Progenitor cell of endocrine pancreas (in vitro differentiated cells): ENCODE results near the gene DCTN3. TPM values are rescaled to one million over a fixed set of nuclear protein-coding genes. Genes with fewer than 3 reads are reported as not detected.
A peak's percentile ranks its signal among the peaks of the same experiment; 100 is the strongest.
"Not testable (repeated sequence)": the region's sequence is repeated elsewhere in the genome, so short reads cannot be mapped to it uniquely, and the experiment has no call there.

ENCODE experiments used
- DNase-seq: peaks from one replicate; pipeline ENCODE4 v3.0.0; 2021; ENCODE audit warnings: low spot score; ENCODE audit not compliant: unreplicated experiment
- H3K27ac Mint-ChIP-seq: 2 replicates; pipeline ENCODE4 v1.8.0; 2021; ENCODE audit warnings: mild to moderate bottlenecking, moderate library complexity, mixed read lengths
- H3K27me3 Mint-ChIP-seq: 2 replicates; pipeline ENCODE4 v1.8.0; 2021; ENCODE audit warnings: mixed read lengths
- H3K36me3 Mint-ChIP-seq: 2 replicates; pipeline ENCODE4 v1.8.0; 2022; ENCODE audit warnings: mixed read lengths; ENCODE audit not compliant: insufficient read depth
- H3K4me1 Mint-ChIP-seq: 2 replicates; pipeline ENCODE4 v1.8.0; 2021; ENCODE audit warnings: low read depth, mixed read lengths
- H3K4me3 Mint-ChIP-seq: 2 replicates; pipeline ENCODE4 v1.8.0; 2021; ENCODE audit warnings: low read depth, mild to moderate bottlenecking, moderate library complexity, mixed read lengths
- H3K9me3 Mint-ChIP-seq: 2 replicates; pipeline ENCODE4 v1.8.0; 2021; ENCODE audit warnings: low read depth, mixed read lengths
- CTCF ChIP-seq: fragments of 200-600 bp; sonication (generic); IDR thresholded peaks from one replicate; pipeline ENCODE4 v1.5.0; 2021; ENCODE audit warnings: antibody characterized with exemption, mild to moderate bottlenecking; ENCODE audit not compliant: unreplicated experiment
- total RNA-seq: library from RNA; stranded (reverse); gene quantifications from 2 replicates; pipeline ENCODE4 v1.2.1, GENCODE V29; 2021

DCTN3 gene
- total RNA-seq, 1 donor from 2014 or later, result 101 TPM

- H3K9me3 Mint-ChIP-seq, result no peaks in the 10 kb centered on the region
Measured at GRCh38 chr9:34646211-34647083, 26.2 kb upstream of the DCTN3 start, which contains the start of gene GALT. Gene GALT, plus strand, starts transcription at chr9:34646675. Its CDS starts 30 bp downstream, at chr9:34646705.

GRCh38 chr9:34644766-34645314, 24.5 kb upstream of the DCTN3 start:
- Mint-ChIP-seq H3K36me3 (peaks cover 8% of the 10 kb centered on the region), H3K4me3 (peak overlapping the region; percentile 15), H3K27ac (no peak overlapping the region), H3K9me3 (no peaks in the 10 kb centered on the region), H3K4me1 (peaks cover 25% of the 10 kb centered on the region), H3K27me3 (no peaks in the 10 kb centered on the region)
- no peak for DNase-seq
- TF ChIP-seq CTCF, result no peak

More at GRCh38 chr9:34646211-34647083, 26.2 kb upstream of the DCTN3 start, which contains the start of gene GALT:
- Mint-ChIP-seq H3K36me3 (peaks cover 8% of the 10 kb centered on the region), H3K4me1 (peaks cover 29% of the 10 kb centered on the region), H3K27ac (peak within 1 kb of the TSS; percentile 92), H3K4me3 (peak within 1 kb of the TSS; percentile 84), H3K27me3 (no peaks in the 10 kb centered on the region)
- DNase-seq, result peak; percentile 95
- TF ChIP-seq CTCF, result peak; percentile 43

- TF ChIP-seq CTCF, result no peak
- no peaks in the 10 kb centered on the region for H3K9me3 Mint-ChIP-seq
- no peak overlapping the region for H3K4me3 Mint-ChIP-seq
- no peaks in the 10 kb centered on the region for H3K27me3 Mint-ChIP-seq
- peaks cover 24% of the 10 kb centered on the region for H3K4me1 Mint-ChIP-seq
- no peak overlapping the region for H3K27ac Mint-ChIP-seq
- no peak for DNase-seq
- H3K36me3 Mint-ChIP-seq, result no peaks in the 10 kb centered on the region
Measured at GRCh38 chr9:34642679-34643078, 22.4 kb upstream of the DCTN3 start.

GRCh38 chr9:34639322-34639721, 19.0 kb upstream of the DCTN3 start:
- not testable (repeated sequence) for H3K36me3 Mint-ChIP-seq, H3K27ac Mint-ChIP-seq, DNase-seq, H3K9me3 Mint-ChIP-seq, H3K27me3 Mint-ChIP-seq, H3K4me3 Mint-ChIP-seq
- peaks cover 11% of the 10 kb centered on the region for H3K4me1 Mint-ChIP-seq

- H3K4me3 Mint-ChIP-seq, result peak overlapping the region; percentile 77
- no peak for TF ChIP-seq CTCF
- peak overlapping the region; percentile 94 for H3K27ac Mint-ChIP-seq
- no peaks in the 10 kb centered on the region for H3K9me3 Mint-ChIP-seq
- H3K4me1 Mint-ChIP-seq, result peaks cover 10% of the 10 kb centered on the region
- H3K27me3 Mint-ChIP-seq, result no peaks in the 10 kb centered on the region
- no peak for DNase-seq
- peaks cover 5% of the 10 kb centered on the region for H3K36me3 Mint-ChIP-seq
Measured at GRCh38 chr9:34638138-34638445, 17.8 kb upstream of the DCTN3 start.
